GM18505 (cell line): ENCODE measurements around the gene RXRB.

Experiments used
- ATAC-seq: cut with Tn5 transposase; IDR thresholded peaks from one replicate; pipeline ENCODE4 v1.9.1; 2021; ENCODE audit not compliant: unreplicated experiment
- POLR2A ChIP-seq: IDR thresholded peaks from 4 replicates; pipeline ENCODE4 v1.6.1; 2011; ENCODE audit warnings: borderline replicate concordance; ENCODE audit not compliant: insufficient read depth, insufficient read length; ENCODE audit errors: extremely low read depth

Gene RXRB

DNA sequence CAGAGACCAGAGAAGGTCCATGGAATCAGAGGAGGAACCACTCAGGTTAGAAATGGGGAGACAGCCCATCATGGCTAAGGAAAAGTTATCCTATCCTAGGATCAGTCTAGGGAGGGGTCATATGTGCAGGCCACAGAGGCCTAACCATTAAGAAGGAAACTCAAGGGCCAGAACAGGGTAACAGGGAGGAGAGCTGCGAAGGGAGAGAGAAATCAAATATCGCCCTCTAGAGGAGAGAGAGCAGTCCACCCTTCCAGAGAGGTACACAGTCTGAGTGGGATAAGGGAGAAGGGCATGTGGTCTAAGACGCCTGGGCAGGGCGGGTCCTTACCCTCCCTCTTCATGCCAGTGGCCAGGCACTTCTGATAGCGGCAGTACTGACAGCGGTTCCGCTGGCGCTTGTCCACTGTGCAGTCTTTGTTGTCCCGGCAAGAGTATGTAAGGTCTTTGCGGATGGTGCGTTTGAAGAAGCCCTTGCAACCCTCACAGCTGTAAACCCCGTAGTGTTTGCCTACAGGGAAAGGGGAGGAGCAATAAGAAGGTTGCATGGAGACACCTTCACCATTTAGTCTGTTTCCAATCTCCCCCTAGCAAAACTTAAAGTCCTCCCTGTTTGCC lies 2.9 kb downstream of the RXRB start:
- TF ChIP-seq POLR2A = no peak
- no peak for ATAC-seq

DNA sequence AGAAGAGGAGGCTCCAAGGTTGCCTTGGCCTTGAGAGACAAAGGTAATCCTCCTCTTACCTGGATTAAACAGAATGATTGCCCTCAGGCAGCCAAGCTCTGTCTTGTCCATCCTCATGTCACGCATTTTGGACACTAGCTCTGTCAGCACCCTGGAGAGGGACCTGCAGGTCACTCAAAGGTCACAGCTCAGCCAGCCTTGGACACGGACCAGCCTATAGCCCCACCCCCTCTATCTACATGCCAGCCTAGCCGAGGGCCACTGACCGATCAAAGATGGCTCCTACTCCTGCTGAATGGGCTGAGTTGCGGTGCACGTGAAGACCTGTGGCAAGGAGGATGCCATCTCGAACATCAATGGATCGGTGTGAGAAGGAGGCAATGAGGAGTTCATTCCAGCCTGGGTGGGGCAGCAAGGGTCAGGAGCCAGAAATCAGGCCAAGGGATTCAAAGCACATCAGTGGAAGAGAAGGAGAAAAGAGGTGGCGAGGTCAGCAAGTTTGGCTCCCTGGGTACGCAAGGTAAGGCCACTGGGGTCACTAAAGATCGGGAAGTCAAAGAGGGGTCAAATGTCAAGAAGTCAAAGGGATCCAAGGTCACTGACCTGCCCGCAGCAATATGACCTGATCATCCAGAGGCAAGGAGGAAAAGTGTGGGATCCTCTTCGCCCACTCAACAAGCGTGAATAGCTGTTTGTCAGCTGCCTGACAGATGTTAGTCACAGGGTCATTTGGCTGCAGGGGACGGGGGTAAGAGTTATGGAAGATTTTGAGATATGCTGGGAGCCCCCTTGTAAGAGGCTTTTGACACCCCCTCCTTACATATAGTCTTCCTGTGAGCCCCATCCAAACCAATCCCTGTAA lies 4.9 kb downstream of the RXRB start:
- TF ChIP-seq POLR2A = no peak
- ATAC-seq = no peak

DNA sequence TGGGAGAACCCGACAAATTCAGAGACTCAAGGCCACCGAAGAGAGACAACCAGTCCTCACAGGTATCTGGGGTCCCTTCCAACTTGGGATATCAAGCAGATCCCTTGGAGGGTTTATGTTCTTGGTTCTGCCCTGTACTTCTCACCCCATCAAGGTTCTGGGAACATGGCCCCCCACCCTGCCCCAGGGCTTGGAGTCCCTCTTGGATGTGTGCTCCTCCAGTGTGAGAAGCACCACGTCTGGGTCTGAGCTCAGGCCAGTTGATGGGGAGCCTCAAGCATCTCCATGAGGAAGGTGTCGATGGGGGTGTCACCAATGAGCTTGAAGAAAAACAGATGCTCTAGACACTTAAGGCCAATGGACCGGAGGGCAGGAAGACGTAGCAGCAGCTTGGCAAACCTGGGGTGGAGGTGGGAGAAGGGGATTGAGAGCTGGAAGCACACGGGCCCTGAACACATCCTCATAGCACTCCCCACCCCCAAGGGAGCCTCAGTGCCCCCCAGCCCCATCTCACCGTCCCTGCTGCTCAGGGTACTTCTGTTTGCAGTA lies 6.0 kb downstream of the RXRB start:
- TF ChIP-seq POLR2A = no peak
- no peak for ATAC-seq

DNA sequence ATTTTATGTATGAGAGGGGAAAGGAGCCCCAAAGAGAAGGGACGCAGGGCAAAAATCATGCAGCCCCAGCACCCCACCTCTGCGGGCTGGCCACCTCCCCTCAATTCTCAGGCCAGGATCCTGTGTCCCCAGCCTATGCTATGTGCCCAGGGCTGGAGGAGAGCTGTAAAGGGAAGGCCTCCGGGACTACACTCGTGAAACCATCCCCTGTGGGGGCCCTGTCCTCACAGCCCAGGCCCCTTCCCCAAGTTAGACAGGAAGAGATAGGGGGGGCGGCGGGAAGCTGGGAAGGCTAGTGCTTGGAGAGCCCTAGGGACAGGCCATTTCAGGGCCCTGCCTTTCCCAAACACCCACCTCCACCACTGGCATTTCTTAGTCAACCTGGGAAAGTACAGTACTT lies 6.8 kb downstream of the RXRB start:
- ATAC-seq = no peak
- no peak for TF ChIP-seq POLR2A

DNA sequence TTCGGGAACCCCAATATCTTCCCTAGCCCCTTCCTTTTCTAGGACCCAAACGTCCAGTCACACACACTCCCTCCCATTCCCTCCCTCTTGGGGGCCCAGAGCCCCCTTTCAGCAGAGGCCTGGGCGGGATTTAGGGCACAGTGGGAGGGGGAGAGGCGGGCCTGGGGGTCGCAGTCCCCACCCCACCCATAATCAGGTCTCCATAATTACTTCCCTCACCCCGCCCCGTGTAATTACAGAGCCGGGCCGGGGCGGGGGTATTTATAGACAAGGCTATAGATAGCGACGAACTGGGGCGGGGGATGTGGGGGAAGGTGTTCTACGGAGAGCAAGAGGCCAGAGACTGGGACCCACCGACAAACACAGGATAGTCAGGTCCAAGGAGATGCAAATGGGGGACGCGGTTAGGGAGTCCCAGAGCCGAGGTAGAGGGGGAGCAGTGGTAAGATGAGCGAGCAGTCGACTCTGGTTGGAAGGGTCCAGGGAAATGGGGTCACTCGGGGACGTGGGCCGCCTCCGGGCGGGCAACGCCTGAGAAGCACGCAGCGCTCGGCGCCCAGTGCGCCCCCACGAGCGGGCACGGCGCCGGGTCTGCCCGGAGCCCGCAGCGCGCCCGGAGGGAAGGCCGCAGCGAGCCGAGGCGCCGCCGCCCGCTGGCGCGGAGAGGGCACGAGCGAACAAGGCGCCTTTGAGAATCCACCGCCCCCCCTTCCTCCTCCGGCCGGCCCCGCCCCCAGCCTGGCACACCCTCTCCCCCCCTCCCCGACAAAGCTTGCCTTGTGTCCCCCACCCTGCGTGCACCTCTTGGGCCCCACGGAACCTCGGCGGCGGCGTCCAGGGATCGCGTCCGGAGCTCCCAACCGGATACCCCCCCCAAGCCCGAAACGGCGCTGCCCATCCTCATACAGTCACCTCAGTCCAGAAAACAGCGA lies 7.5 kb downstream of the RXRB start:
- no peak for TF ChIP-seq POLR2A
- ATAC-seq = no peak

DNA sequence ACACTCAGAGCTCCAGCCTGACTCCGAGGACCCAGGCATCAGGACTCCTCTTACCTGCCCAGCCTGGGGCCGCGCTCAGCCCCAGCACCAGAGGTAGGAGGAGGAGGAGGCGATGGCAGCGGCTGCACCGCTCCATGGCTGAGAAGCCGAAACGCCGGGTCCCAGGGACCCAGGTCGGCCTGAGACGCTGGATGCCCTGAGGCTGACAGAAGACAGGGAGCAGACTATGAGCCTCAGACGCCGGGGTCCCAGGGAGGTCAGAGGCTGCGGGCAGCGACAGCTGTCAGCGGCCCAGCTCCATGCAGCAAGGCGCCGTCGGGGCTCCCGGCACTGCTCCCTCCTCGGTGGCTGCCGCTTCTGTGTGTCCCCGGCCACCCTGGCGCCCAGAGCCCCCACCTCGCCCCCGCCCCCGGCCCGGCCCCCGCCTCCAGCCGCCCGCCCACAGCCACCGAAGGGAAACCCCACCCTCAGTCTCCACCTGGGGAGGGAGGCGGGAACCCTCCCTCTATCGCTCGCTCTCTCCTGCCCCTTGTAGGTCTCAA lies 8.3 kb downstream of the RXRB start, which contains the start of gene COL11A2:
TSS of gene COL11A2 (minus strand) at position 363 of the 542 bp plus-strand sequence. CDS start at position 136, 227 bp downstream.
- no peak for ATAC-seq
- no peak for TF ChIP-seq POLR2A

DNA sequence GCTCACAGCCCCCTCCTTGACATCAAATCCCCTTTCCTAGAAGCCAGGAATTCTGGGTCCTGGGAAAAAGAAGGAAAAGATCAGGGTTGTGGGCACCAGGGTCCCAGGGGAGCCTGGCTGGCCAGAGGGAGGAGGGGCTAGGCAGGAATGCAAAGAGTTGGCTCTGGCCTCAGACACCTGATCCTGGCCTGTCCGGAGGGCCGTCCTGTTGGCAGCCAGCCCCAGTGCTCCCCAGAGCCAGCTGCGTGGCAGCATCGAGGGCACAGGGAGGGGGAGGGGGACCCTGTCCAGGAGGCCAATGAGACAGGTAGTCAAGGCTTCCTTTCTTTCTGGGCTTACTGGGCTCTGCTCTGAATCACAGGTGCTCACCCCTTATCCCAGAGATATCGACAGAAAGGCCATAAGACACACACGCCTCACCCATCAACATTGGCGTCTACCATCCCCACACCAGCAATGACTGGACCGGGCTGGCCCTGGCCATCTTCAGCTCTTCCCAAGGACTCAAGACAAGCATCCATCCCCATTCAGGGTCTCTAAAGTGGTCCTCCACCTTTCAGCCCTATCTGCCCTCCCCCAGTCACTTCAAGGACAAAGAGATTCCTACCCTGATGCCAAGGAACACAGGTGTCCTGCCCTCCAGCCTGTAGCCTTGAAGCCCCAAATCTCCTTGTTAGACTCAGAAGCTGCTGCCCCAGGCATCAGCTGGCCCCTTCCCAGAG lies 8.9 kb downstream of the RXRB start:
- ATAC-seq = no peak
- no peak for TF ChIP-seq POLR2A

DNA sequence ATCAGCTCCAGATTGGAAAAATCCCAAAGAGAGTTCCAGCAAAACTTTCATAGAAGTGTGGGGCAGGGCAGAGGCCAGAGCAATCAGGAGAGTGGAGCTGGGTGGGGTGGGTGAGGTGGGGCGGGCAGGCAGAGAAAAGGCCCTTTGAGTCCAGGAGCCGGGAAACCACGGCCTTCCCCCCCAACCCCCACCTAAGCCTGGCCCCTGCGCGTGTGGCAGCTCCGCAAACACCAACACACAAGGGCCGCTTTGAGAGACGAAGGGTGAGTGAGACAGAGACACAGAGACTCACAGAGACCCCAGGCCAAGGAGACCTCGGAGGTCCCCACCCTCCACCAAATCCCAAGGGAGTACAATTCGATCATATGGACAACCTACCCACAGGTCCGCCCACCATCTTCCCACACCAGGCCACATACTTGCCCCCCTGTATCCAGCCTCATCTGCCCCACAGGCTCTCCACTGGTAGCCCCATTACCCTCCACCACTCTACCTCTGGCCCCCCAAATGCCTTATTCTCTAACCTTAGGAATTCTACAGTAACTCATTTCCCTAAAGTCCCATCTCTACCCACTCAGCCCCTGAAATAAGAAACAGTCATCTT lies 9.9 kb downstream of the RXRB start:
- ATAC-seq = no peak
- TF ChIP-seq POLR2A = no peak

DNA sequence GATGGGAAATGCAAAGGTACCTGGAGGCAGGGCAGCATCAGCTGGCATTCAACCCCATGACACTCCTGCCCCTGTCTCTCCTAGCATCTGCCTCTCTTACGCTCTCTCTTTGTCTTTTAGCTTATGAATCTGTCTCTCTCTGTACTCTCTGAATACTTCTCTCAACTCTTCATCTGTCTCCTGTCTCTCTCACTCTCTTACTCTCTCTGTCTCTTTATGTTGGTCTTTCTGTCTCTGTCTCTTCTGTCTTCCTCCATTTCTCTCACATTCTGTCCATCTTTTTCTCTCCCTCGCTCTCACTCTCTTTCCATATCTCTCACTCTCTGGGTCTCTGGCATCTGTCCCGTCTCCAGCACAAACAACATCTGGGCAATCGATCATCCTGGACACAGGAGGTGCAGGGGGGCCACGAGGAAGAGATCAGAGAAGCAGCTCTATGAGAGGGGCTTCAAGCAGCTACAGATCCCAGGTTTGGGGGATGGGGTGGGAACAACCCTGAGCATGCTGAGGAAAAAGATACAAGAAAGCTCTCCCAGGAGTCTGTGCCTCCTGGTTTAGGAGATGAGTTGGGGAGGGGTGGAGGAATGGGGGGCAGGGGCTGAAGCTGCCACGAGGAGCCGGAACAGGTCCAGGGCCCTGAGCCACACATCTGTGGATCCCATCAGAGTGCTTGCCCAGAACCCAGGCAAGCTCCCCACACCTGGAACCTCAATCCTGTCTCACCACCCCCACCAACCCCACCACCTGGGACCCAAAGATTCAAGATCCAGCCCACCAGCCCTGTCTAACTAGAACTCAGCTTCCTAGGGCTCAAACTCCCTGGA lies 10.6 kb downstream of the RXRB start:
- no peak for ATAC-seq
- no peak for TF ChIP-seq POLR2A

DNA sequence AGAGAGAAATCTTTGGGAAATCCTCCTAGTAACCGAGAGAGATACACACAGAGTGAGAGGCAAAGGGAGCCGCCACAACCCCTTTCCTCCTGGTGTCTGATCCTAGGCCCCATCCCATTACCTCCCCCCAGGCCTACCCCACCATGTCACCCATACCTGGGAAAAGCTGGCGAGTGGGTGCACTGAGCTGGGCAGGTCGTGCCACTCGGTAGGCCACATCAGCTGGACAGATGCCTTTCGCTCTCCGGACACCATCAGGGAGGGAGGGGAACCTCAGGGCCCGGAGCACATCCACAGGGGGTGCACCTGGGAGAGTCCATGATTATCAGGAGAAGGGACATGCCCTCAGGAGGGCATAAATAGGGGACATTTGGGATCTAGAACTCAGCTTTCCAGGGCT lies 11.3 kb downstream of the RXRB start:
- no peak for TF ChIP-seq POLR2A
- no peak for ATAC-seq

DNA sequence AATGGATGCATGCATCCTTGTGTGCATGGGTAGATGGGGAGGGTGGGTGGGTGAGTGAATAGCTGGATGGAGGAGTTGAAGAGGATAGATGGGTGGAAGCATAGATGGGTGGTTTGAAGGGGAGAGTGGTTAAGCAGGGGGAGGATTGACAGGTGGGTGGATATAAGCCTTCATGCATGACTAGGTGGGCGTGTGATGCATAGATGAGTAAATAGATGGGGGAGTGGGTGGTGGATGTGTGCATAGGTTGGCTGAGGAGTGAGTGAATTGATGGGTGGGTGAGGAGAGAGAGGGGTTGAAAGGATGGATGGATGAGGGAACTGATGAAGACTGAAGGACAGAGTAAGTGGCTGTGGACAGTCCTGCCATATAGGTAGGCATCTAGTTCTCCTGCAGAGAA lies 12.7 kb downstream of the RXRB start:
- TF ChIP-seq POLR2A = no peak
- ATAC-seq = no peak
